Measurements from ENCODE around the gene OR1N2.

- TF ChIP-seq CTCF (IDR thresholded peaks at IDR 0.05; ENCODE audit: borderline replicate concordance, extremely low read depth, low read length, poor library complexity, severe bottlenecking): no peak
- no peak for TF ChIP-seq EZH2 (IDR thresholded peaks at IDR 0.05; ENCODE audit: borderline replicate concordance, low read depth, low read length, severe bottlenecking)
Observed at GRCh38 chr9:122538757-122539156, 14.2 kb upstream of the OR1N2 start.

Measured in DND-41 (cell line).